ENCODE data around the gene HS3ST6. TPM values are rescaled to one million over a fixed set of nuclear protein-coding genes. Genes with fewer than 3 reads are reported as not detected.

HS3ST6 gene
- total and polyA plus RNA-seq, 2 experiments from 2014 or later, result 0.41 TPM; not detected in 1

GRCh38 chr16:1930338-1930720 lies 12.1 kb upstream of the HS3ST6 start:
- Histone ChIP-seq H3K36me3 (replicated peaks; ENCODE audit: insufficient read depth, low read depth) (no peaks in the 10 kb centered on the region), H4K20me1 (ENCODE audit: insufficient read depth, poor library complexity, severe bottlenecking) (no peaks in the 10 kb centered on the region), H3K4me2 (no peak overlapping the region), H3K4me3 (no peak overlapping the region), H3K4me1 (ENCODE audit: insufficient read depth) (no peaks in the 10 kb centered on the region), H3K9me2 (replicated peaks; ENCODE audit: insufficient read depth) (no peaks in the 10 kb centered on the region), H3K27ac (no peak overlapping the region), H3K79me2 (no peaks in the 10 kb centered on the region), H3K9me3 (ENCODE audit: low read depth) (no peaks in the 10 kb centered on the region), H2AFZ (peak overlapping the region; percentile 76), H3K27me3 (no peaks in the 10 kb centered on the region)
- DNase-seq (ENCODE audit: low spot score), result no peak
- TF ChIP-seq EZH2 (IDR thresholded peaks at IDR 0.05; ENCODE audit: borderline replicate concordance), result no peak
- TF ChIP-seq, protein P1, sequence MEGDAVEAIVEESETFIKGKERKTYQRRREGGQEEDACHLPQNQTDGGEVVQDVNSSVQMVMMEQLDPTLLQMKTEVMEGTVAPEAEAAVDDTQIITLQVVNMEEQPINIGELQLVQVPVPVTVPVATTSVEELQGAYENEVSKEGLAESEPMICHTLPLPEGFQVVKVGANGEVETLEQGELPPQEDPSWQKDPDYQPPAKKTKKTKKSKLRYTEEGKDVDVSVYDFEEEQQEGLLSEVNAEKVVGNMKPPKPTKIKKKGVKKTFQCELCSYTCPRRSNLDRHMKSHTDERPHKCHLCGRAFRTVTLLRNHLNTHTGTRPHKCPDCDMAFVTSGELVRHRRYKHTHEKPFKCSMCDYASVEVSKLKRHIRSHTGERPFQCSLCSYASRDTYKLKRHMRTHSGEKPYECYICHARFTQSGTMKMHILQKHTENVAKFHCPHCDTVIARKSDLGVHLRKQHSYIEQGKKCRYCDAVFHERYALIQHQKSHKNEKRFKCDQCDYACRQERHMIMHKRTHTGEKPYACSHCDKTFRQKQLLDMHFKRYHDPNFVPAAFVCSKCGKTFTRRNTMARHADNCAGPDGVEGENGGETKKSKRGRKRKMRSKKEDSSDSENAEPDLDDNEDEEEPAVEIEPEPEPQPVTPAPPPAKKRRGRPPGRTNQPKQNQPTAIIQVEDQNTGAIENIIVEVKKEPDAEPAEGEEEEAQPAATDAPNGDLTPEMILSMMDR (IDR thresholded peaks at IDR 0.05; ENCODE audit: poor library complexity), result no peak
- WGBS (ENCODE audit: low lambda C conversion rate, missing lambda C conversion rate), result 94% methylated on average over 8 of the region's 10 CpGs

GRCh38 chr16:1929578-1930337 lies 11.5 kb upstream of the HS3ST6 start:
- no peaks in the 10 kb centered on the region for H3K9me2 ChIP-seq (replicated peaks; ENCODE audit: insufficient read depth)
- no peaks in the 10 kb centered on the region for H3K9me3 ChIP-seq (ENCODE audit: low read depth)
- no peaks in the 10 kb centered on the region for H3K36me3 ChIP-seq (replicated peaks; ENCODE audit: insufficient read depth, low read depth)
- 31% methylated on average over 33 of the region's 70 CpGs for WGBS (ENCODE audit: low lambda C conversion rate, missing lambda C conversion rate)
- H3K4me2 ChIP-seq, result peak overlapping the region; percentile 99
- no peaks in the 10 kb centered on the region for H4K20me1 ChIP-seq (ENCODE audit: insufficient read depth, poor library complexity, severe bottlenecking)
- DNase-seq (ENCODE audit: low spot score), result peak; percentile 95
- H3K27ac ChIP-seq, result peak overlapping the region; percentile 56
- no peaks in the 10 kb centered on the region for H3K79me2 ChIP-seq
- H2AFZ ChIP-seq, result peak overlapping the region; percentile 99
- H3K4me3 ChIP-seq, result peak overlapping the region; percentile 77
- TF ChIP-seq, protein P1 (IDR thresholded peaks at IDR 0.05; ENCODE audit: poor library complexity), result peak; percentile 86
- TF ChIP-seq EZH2 (IDR thresholded peaks at IDR 0.05; ENCODE audit: borderline replicate concordance), result no peak
- no peaks in the 10 kb centered on the region for H3K27me3 ChIP-seq
- H3K4me1 ChIP-seq (ENCODE audit: insufficient read depth), result no peaks in the 10 kb centered on the region

DNA sequence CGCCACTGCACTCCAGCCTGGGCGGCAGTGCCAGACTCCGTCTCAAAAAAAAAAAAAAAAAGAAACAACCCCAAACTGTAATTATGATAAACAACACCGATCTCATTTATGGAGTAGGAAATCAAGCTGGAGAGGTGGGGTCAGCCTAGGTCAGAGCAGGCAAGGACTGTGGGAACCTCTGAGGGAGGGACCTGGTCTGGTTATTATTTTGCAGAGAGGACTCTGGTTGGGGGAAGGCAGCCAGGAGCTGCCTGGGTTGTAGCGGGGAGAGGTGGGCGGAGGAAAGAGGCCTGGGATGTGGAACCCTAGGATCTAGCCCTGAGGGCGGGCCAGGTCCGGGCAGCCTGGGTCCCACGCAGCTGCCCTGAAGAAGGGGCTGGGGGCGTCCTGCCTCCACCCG lies 10.9 kb upstream of the HS3ST6 start:
- peak overlapping the region; percentile 99 for H2AFZ ChIP-seq
- H4K20me1 ChIP-seq (ENCODE audit: insufficient read depth, poor library complexity, severe bottlenecking), result no peaks in the 10 kb centered on the region
- no peaks in the 10 kb centered on the region for H3K27me3 ChIP-seq
- no peak for DNase-seq (ENCODE audit: low spot score)
- peaks cover 3% of the 10 kb centered on the region for H3K4me1 ChIP-seq (ENCODE audit: insufficient read depth)
- no peaks in the 10 kb centered on the region for H3K9me2 ChIP-seq (replicated peaks; ENCODE audit: insufficient read depth)
- peak overlapping the region; percentile 99 for H3K4me2 ChIP-seq
- H3K9me3 ChIP-seq (ENCODE audit: low read depth), result no peaks in the 10 kb centered on the region
- H3K79me2 ChIP-seq, result no peaks in the 10 kb centered on the region
- peak overlapping the region; percentile 77 for H3K4me3 ChIP-seq
- peak overlapping the region; percentile 56 for H3K27ac ChIP-seq
- H3K36me3 ChIP-seq (replicated peaks; ENCODE audit: insufficient read depth, low read depth), result no peaks in the 10 kb centered on the region
- 54% methylated on average over 5 of the region's 11 CpGs for WGBS (ENCODE audit: low lambda C conversion rate, missing lambda C conversion rate)
- TF ChIP-seq EZH2phosphoT487 (IDR thresholded peaks at IDR 0.05; ENCODE audit: low read depth, severe bottlenecking, unreplicated experiment), result no peak
- TF ChIP-seq, protein P1 (IDR thresholded peaks at IDR 0.05; ENCODE audit: poor library complexity), result no peak
- TF ChIP-seq EZH2 (IDR thresholded peaks at IDR 0.05; ENCODE audit: borderline replicate concordance), result no peak
